HG02798 (cell line): Measurements from ENCODE around the gene CRABP1.

Experiments used
- ATAC-seq: cut with Tn5 transposase; IDR thresholded peaks from one replicate; pipeline ENCODE4 v1.9.1; 2021; ENCODE audit warnings: mild to moderate bottlenecking; ENCODE audit not compliant: unreplicated experiment, poor library complexity

CRABP1 gene

GRCh38 chr15:78340231-78341056 is at the start of gene CRABP1:
Gene CRABP1 (plus strand): TSS chr15:78340353. CDS start chr15:78340429, 76 bp downstream.
- ATAC-seq: no peak

GRCh38 chr15:78291052-78291451 is 49.1 kb upstream of the CRABP1 start:
- ATAC-seq: no peak

- no peak for ATAC-seq
Observed at GRCh38 chr15:78291698-78292097, 48.5 kb upstream of the CRABP1 start.

- ATAC-seq: no peak
Observed at GRCh38 chr15:78292219-78292618, 47.9 kb upstream of the CRABP1 start.

GRCh38 chr15:78299101-78299930 is 40.8 kb upstream of the CRABP1 start, which contains the start of gene SKIC8:
Gene SKIC8 (minus strand): TSS chr15:78299609. CDS start chr15:78295686, 3,923 bp downstream.
- peak; percentile 93 for ATAC-seq

GRCh38 chr15:78301326-78301725 is 38.8 kb upstream of the CRABP1 start:
- no peak for ATAC-seq

GRCh38 chr15:78301828-78302227 is 38.3 kb upstream of the CRABP1 start:
- no peak for ATAC-seq

GRCh38 chr15:78302579-78303312 is 37.4 kb upstream of the CRABP1 start:
- no peak for ATAC-seq

GRCh38 chr15:78304216-78305066 is 35.7 kb upstream of the CRABP1 start:
- ATAC-seq: no peak

GRCh38 chr15:78306176-78306774 is 33.9 kb upstream of the CRABP1 start:
- no peak for ATAC-seq

GRCh38 chr15:78307976-78308375 is 32.2 kb upstream of the CRABP1 start:
- no peak for ATAC-seq

- peak; percentile 59 for ATAC-seq
Observed at GRCh38 chr15:78308422-78309032, 31.6 kb upstream of the CRABP1 start.

- no peak for ATAC-seq
Observed at GRCh38 chr15:78311292-78311691, 28.9 kb upstream of the CRABP1 start.

GRCh38 chr15:78312536-78312935 is 27.6 kb upstream of the CRABP1 start:
- ATAC-seq: no peak

- no peak for ATAC-seq
Observed at GRCh38 chr15:78312957-78313356, 27.2 kb upstream of the CRABP1 start.

- no peak for ATAC-seq
Observed at GRCh38 chr15:78313383-78313782, 26.8 kb upstream of the CRABP1 start.

GRCh38 chr15:78314181-78314581 is 26.0 kb upstream of the CRABP1 start:
- ATAC-seq: no peak

- no peak for ATAC-seq
Observed at GRCh38 chr15:78315686-78316282, 24.4 kb upstream of the CRABP1 start.
